ENCODE measurements around the gene HDAC9. TPM values are rescaled to one million over a fixed set of nuclear protein-coding genes. Genes with fewer than 3 reads are reported as not detected.
A peak's percentile ranks its signal among the peaks of the same experiment; 100 is the strongest.

HDAC9 gene
- total RNA-seq, 1 experiment from 2014 or later, result 14.7 TPM

GRCh38 chr7:18637516-18637915, 142.0 kb downstream of the HDAC9 start:
- Histone ChIP-seq H3K27me3 (ENCODE audit: insufficient read depth, low read depth) (no peaks in the 10 kb centered on the region), H3K36me3 (ENCODE audit: low read depth) (no peaks in the 10 kb centered on the region), H3K4me1 (replicated peaks; ENCODE audit: insufficient read depth) (peaks cover 33% of the 10 kb centered on the region), H3K27ac (no peak overlapping the region), H3K79me2 (ENCODE audit: low read depth) (no peaks in the 10 kb centered on the region), H3K4me2 (peak overlapping the region; percentile 24), H4K20me1 (ENCODE audit: insufficient read depth) (no peaks in the 10 kb centered on the region), H2AFZ (no peak overlapping the region; the same call in 1 of the 2 replicates), H3K9me3 (ENCODE audit: insufficient read depth, low read depth) (no peaks in the 10 kb centered on the region), H3K4me3 (no peak overlapping the region), H3F3A (ENCODE audit: insufficient read depth, low read depth) (no peaks in the 10 kb centered on the region), H3K9me2 (ENCODE audit: insufficient read depth) (no peaks in the 10 kb centered on the region)
- DNase-seq, result peak in 1 of 2 experiments; percentile 88
- no TSS peak for BruUV-seq (replicated peaks)
- POLR2A ChIA-PET (ENCODE audit: unreplicated experiment), result no interaction called here
- intact Hi-C loops (cut with micrococcal nuclease; ENCODE audit: unreplicated experiment), result no loop called here
- no peak for TF ChIP-seq CTCF (conservative IDR thresholded peaks at IDR 0.05)
- no peak for TF ChIP-seq EZH2 (IDR thresholded peaks at IDR 0.05; ENCODE audit: low read depth)
- CTCF ChIA-PET, result no interaction called here

GRCh38 chr7:18638594-18639452, 143.3 kb downstream of the HDAC9 start:
- Histone ChIP-seq H3K4me3 (no peak overlapping the region), H3K36me3 (ENCODE audit: low read depth) (no peaks in the 10 kb centered on the region), H2AFZ (no peak overlapping the region), H3K4me2 (0 out of 2 replicates have a peak overlapping the region, but pooled peaks have one; percentile 13), H3K9me2 (ENCODE audit: insufficient read depth) (no peaks in the 10 kb centered on the region), H3K9me3 (ENCODE audit: insufficient read depth, low read depth) (no peaks in the 10 kb centered on the region), H3K27me3 (ENCODE audit: insufficient read depth, low read depth) (no peaks in the 10 kb centered on the region), H3K27ac (no peak overlapping the region), H3F3A (ENCODE audit: insufficient read depth, low read depth) (no peaks in the 10 kb centered on the region), H4K20me1 (ENCODE audit: insufficient read depth) (no peaks in the 10 kb centered on the region), H3K4me1 (replicated peaks; ENCODE audit: insufficient read depth) (peaks cover 33% of the 10 kb centered on the region), H3K79me2 (ENCODE audit: low read depth) (no peaks in the 10 kb centered on the region)
- intact Hi-C loops (cut with micrococcal nuclease; ENCODE audit: unreplicated experiment), result no loop called here
- TF ChIP-seq CTCF (conservative IDR thresholded peaks at IDR 0.05) (no peak), EZH2 (IDR thresholded peaks at IDR 0.05; ENCODE audit: low read depth) (no peak)
- POLR2A ChIA-PET (ENCODE audit: unreplicated experiment), result no interaction called here
- peak in 1 of 2 experiments; percentile 73 for DNase-seq
- CTCF ChIA-PET, result no interaction called here
- no TSS peak for BruUV-seq (replicated peaks)

- no peaks in the 10 kb centered on the region for H3K27me3 ChIP-seq (ENCODE audit: insufficient read depth, low read depth)
- H3K4me2 ChIP-seq, result 0 out of 2 replicates have a peak overlapping the region, but pooled peaks have one; percentile 13
- H3K4me3 ChIP-seq, result no peak overlapping the region
- no peaks in the 10 kb centered on the region for H3K36me3 ChIP-seq (ENCODE audit: low read depth)
- no peaks in the 10 kb centered on the region for H3F3A ChIP-seq (ENCODE audit: insufficient read depth, low read depth)
- H4K20me1 ChIP-seq (ENCODE audit: insufficient read depth), result no peaks in the 10 kb centered on the region
- TF ChIP-seq EZH2 (IDR thresholded peaks at IDR 0.05; ENCODE audit: low read depth), result no peak
- TF ChIP-seq CTCF (conservative IDR thresholded peaks at IDR 0.05), result no peak
- ChIA-PET POLR2A (ENCODE audit: unreplicated experiment) (no interaction called here), CTCF (no interaction called here)
- H3K4me1 ChIP-seq (replicated peaks; ENCODE audit: insufficient read depth), result peaks cover 33% of the 10 kb centered on the region
- H3K27ac ChIP-seq, result no peak overlapping the region
- no peaks in the 10 kb centered on the region for H3K9me3 ChIP-seq (ENCODE audit: insufficient read depth, low read depth)
- H2AFZ ChIP-seq, result no peak overlapping the region
- no peaks in the 10 kb centered on the region for H3K9me2 ChIP-seq (ENCODE audit: insufficient read depth)
- no TSS peak for BruUV-seq (replicated peaks)
- intact Hi-C loops (cut with micrococcal nuclease; ENCODE audit: unreplicated experiment), result no loop called here
- no peaks in the 10 kb centered on the region for H3K79me2 ChIP-seq (ENCODE audit: low read depth)
- DNase-seq, result no peak
These were observed 144.2 kb downstream of the HDAC9 start for GRCh38 chr7:18639711-18640110.

All from PC-9 (cell line).